ENCODE data around the gene MKRN2. TPM values are rescaled to one million over a fixed set of nuclear protein-coding genes. Genes with fewer than 3 reads are reported as not detected.

The MKRN2 gene
- total and polyA plus RNA-seq, 2 of the 13 experiments (the other 11 are each of a cell fraction or from before 2014, with no cell fraction given) = 25.5 to 34.3 TPM

- no peaks in the 10 kb centered on the region for H3K9me3 ChIP-seq (ENCODE audit: low read length)
- H3K4me3 ChIP-seq (replicated peaks in 1 of 3; ENCODE audit: insufficient read depth in 1 of 3, low read depth in 2 of 3, low read length in 3 of 3) = no peak overlapping the region
- peaks cover 37 to 92% of the 10 kb centered on the region in 2 experiments for H3K36me3 ChIP-seq (replicated peaks in 1 of 2; ENCODE audit: control insufficient read depth in 1 of 2, insufficient read depth in 2 of 2, low read length in 2 of 2)
- no peaks in the 10 kb centered on the region for H3K4me1 ChIP-seq (ENCODE audit: insufficient read depth, low read length)
- intact Hi-C loops (cut with micrococcal nuclease; ENCODE audit: unreplicated experiment) (no loop called here), in situ Hi-C loops (cut with HindIII; ENCODE audit: extremely low pct_ligation_motif_present, low pct_unique_long_range_greater_than_20kb) (no loop called here)
- no peak for DNase-seq (ENCODE audit: low spot score)
- no peaks in the 10 kb centered on the region for H3K27me3 ChIP-seq (ENCODE audit: control insufficient read depth in 1 of 2, insufficient read depth in 2 of 2, low read length in 2 of 2)
- no peak overlapping the region for H3K9ac ChIP-seq (ENCODE audit: insufficient read depth, low read depth, low read length)
- ChIA-PET POLR2A (no interaction called here), CTCF (ENCODE audit: low intra/inter-chr PET ratio, low total read pairs) (no interaction called here)
- H3K79me2 ChIP-seq (ENCODE audit: insufficient read depth, low read length) = peaks cover 3% of the 10 kb centered on the region
- H3K4me2 ChIP-seq (ENCODE audit: low read depth, low read length) = no peak overlapping the region
- TF ChIP-seq ZNF264 (CRISPR knock-in tag; IDR thresholded peaks at IDR 0.05) = no peak
- no peak for TF ChIP-seq ARID5B (CRISPR knock-in tag; IDR thresholded peaks at IDR 0.05)
- no peak overlapping the region for H3K27ac ChIP-seq (ENCODE audit: extremely low read length, insufficient read depth, low read length)
- no peak for ATAC-seq
- WGBS (ENCODE audit: low lambda C conversion rate) = 97% methylated on average over 2 of the region's 2 CpGs
- H2AFZ ChIP-seq (ENCODE audit: low read length) = no peak overlapping the region
- H4K20me1 ChIP-seq (ENCODE audit: insufficient read depth, low read length) = 0 out of 2 replicates have a peak, but pooled peaks cover 3% of the 10 kb centered on the region
- BruUV-seq (replicated peaks) = no TSS peak
- no peak for FAIRE-seq
Observed at GRCh38 chr3:12578742-12579141, 21.9 kb downstream of the MKRN2 start.

GRCh38 chr3:12579456-12579855 lies 22.6 kb downstream of the MKRN2 start:
- CTCF ChIA-PET (ENCODE audit: low intra/inter-chr PET ratio, low total read pairs) = no interaction called here
- TF ChIP-seq KLF6 (CRISPR knock-in tag; IDR thresholded peaks at IDR 0.05) = no peak
- TF ChIP-seq HNF4A (CRISPR knock-in tag; IDR thresholded peaks at IDR 0.05) = no peak
- TF ChIP-seq FOXA1 (IDR thresholded peaks at IDR 0.05) = no peak
- TF ChIP-seq FOXA1 (CRISPR knock-in tag; IDR thresholded peaks at IDR 0.05) = no peak
- no peak for TF ChIP-seq ZNF180 (CRISPR knock-in tag; IDR thresholded peaks at IDR 0.05; ENCODE audit: borderline replicate concordance, low read depth)
- TF ChIP-seq HES4 (CRISPR knock-in tag; IDR thresholded peaks at IDR 0.05; ENCODE audit: borderline replicate concordance) = no peak
- no peak for TF ChIP-seq IKZF4 (CRISPR knock-in tag; IDR thresholded peaks at IDR 0.05; ENCODE audit: borderline replicate concordance, low read depth, not compliant biosample characterization)
- no peak for TF ChIP-seq TFDP1 (CRISPR knock-in tag; IDR thresholded peaks at IDR 0.05; ENCODE audit: borderline replicate concordance)
- no peak for TF ChIP-seq SUZ12 (IDR thresholded peaks at IDR 0.05; ENCODE audit: low read depth, low read length)
- no peak for TF ChIP-seq ZNF432 (CRISPR knock-in tag; IDR thresholded peaks at IDR 0.05; ENCODE audit: borderline replicate concordance)
- TF ChIP-seq AGO1 (IDR thresholded peaks at IDR 0.05; ENCODE audit: low read depth, low read length, poor library complexity, severe bottlenecking) = no peak
- no peak for TF ChIP-seq CENPT (CRISPR knock-in tag; IDR thresholded peaks at IDR 0.05; ENCODE audit: low read depth)
- TF ChIP-seq KDM5A (IDR thresholded peaks at IDR 0.05; ENCODE audit: borderline replicate concordance, low read length) = no peak

More at GRCh38 chr3:12579456-12579855, 22.6 kb downstream of the MKRN2 start:
- BruUV-seq (replicated peaks) = no TSS peak
- Histone ChIP-seq H3K27me3 (ENCODE audit: control insufficient read depth in 1 of 2, insufficient read depth in 2 of 2, low read length in 2 of 2) (no peaks in the 10 kb centered on the region), H2AFZ (ENCODE audit: low read length) (no peak overlapping the region), H3K4me2 (ENCODE audit: low read depth, low read length) (no peak overlapping the region), H3K9me3 (ENCODE audit: low read length) (no peaks in the 10 kb centered on the region), H4K20me1 (ENCODE audit: insufficient read depth, low read length) (0 out of 2 replicates have a peak, but pooled peaks cover 5% of the 10 kb centered on the region), H3K36me3 (replicated peaks in 1 of 2; ENCODE audit: control insufficient read depth in 1 of 2, insufficient read depth in 2 of 2, low read length in 2 of 2) (peaks cover 38 to 92% of the 10 kb centered on the region in 2 experiments), H3K9ac (ENCODE audit: insufficient read depth, low read depth, low read length) (no peak overlapping the region), H3K79me2 (ENCODE audit: insufficient read depth, low read length) (peaks cover 3% of the 10 kb centered on the region), H3K4me3 (replicated peaks in 1 of 3; ENCODE audit: insufficient read depth in 1 of 3, low read depth in 2 of 3, low read length in 3 of 3) (no peak overlapping the region), H3K27ac (ENCODE audit: extremely low read length, insufficient read depth, low read length) (no peak overlapping the region), H3K4me1 (ENCODE audit: insufficient read depth, low read length) (no peaks in the 10 kb centered on the region)
- ATAC-seq (no peak), DNase-seq (ENCODE audit: low spot score) (no peak), FAIRE-seq (no peak)
- WGBS (ENCODE audit: low lambda C conversion rate) = 95% methylated on average over 3 of the region's 3 CpGs
- intact Hi-C loops (cut with micrococcal nuclease; ENCODE audit: unreplicated experiment) (no loop called here), in situ Hi-C loops (cut with HindIII; ENCODE audit: extremely low pct_ligation_motif_present, low pct_unique_long_range_greater_than_20kb) (no loop called here)
- POLR2A ChIA-PET = no interaction called here
